Right ventricle myocardium inferior (tissue), 1 donor: ENCODE results near the gene KLK14. TPM values are rescaled to one million over a fixed set of nuclear protein-coding genes. Genes with fewer than 3 reads are reported as not detected.

Experiments used
- ATAC-seq: fragments of 200-7000 bp; cut with Tn5 transposase; one replicate; pipeline ENCODE4 v1.9.1; 2020; ENCODE audit warnings: mild to moderate bottlenecking, moderate library complexity
- DNase-seq: peaks from one replicate; pipeline ENCODE4 v3.0.0; 2021; ENCODE audit errors: missing footprints
- intact Hi-C: fragments of 100-400 bp; cut with DNase I; formaldehyde crosslinking; loops from one replicate; pipeline ENCODE4 v1.11.0; 2022
- total RNA-seq: library from RNA; stranded (reverse); fragmentation: NEBNext Ultra II Directional; extraction: Animal tissue kit (Norgen Biotek cat#: 25700); gene quantifications from one replicate; pipeline ENCODE4 v1.2.1, GENCODE V29; 2021
- donor health status: DM: no; HTN: yes; CAD: no; lungs with severe emphysema.

KLK14 gene
- total RNA-seq, 1 donor from 2014 or later = 2.8 TPM

DNA sequence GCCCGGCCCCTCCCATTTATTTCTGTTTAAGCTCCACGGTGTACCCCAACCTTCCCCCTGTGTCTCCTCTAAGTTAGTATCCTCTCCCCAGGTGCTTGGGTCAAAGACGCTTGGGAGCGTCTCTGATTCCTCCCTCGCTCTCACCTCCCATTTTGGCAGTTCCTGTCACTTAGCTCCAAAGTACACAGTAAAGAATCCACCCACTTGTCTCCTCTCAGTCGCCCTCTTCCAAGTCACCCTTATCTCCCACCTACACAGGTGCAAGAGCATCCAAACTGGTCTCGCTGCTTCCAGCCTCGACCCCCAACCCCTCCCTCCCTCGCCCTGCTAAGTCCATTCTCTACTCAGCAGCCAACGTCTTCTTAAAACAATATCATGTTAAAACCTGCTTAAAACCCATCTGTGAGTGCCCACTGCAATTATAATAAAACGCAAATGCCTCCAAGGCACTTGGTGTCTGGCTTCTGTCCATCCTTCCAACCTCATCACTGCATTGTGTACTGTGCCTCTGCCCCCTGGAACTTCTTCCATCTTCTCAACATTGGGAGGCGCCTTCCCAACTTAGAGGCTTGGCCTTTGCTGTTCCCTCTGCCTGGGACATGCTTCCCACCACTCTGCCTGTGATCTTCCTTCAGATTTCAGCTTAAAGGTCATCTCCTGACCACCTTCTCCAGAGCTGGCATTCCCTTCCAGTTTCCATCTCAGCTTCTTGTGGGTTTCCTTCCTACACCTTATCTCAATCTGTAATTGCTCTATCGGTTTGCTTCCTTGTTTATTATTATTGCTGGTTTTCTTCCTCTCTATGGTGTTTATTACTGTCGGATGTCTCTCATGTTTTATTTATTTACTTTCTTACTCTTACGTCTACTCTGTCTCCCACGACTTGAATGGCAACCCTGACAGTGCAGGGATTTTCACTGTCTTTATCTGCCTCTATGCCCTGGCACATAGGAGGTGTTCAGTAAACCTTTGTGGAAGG, 9.5 kb upstream of the KLK14 start:
- DNase-seq (no peak), ATAC-seq (no peak)
- intact Hi-C loops = loop anchor here (5.0 kb wide), 1 partner anchor 160 kb away; no protein-coding TSS in a partner anchor

DNA sequence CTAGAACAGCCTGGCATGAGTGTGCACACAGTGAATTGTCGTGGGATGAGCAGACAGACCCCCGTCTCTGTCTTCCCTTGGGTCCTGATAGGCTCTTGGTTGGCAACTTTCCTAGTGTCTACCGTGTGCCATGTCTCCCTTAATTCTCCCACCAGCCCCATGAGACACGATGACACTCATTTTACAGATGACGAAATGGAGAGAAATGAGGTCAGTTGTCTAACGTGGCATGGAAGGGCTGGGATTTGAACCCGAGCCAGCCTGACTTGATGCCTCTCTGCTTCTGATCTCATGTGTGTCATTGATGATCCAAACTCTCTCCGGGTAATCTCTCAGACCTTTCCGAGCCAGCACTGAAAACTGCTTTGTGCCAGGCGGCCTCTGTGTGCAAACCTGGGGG, 8.4 kb upstream of the KLK14 start:
- DNase-seq (no peak), ATAC-seq (no peak)
- intact Hi-C loops = loop anchor here (5.0 kb wide), 1 partner anchor 159 kb away; no protein-coding TSS in a partner anchor

DNA sequence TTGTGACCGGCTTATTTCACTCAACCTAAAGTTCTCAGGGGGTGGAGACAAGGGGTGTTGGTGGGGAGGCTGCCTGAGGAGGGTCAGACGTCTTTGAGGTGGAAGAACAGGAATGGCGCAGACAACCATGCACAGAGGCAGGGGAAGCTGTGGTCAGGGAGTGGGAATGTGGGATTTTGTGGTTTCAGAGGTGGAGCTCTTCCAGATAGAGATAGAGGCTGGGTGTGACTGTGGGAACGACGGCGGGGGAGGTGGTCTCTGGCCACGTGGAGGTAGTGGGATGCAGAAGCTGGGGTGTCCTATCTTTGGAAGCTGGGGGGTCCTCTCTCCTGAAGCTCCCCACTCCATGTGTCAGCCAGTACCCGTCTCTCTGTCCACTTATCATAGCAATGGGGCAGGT, 7.8 kb upstream of the KLK14 start:
- intact Hi-C loops = loop anchor here (5.0 kb wide), 1 partner anchor 158 kb away; no protein-coding TSS in a partner anchor
- ATAC-seq (no peak), DNase-seq (no peak)

DNA sequence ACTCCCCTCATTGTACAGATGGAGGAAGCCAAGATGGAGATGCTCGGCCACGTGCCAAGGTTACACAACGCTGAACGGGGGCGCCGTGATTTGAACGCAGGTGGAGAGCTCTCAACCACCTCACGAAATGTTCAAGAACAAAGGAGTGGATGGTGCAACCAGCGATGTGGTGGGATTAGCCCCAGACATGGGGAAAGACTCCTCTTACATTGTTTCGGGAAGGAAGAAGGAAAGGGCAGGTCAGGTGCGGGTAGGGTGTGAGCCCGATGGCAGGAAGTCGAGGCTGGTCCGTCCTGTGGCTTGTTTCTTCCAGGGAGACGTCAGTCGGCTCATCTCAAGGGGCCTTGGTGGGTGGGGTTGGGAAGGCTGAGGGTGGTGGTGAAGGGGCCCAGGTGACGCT, 7.1 kb upstream of the KLK14 start:
- ATAC-seq (no peak), DNase-seq (no peak)
- intact Hi-C loops = loop anchor here (5.0 kb wide), 1 partner anchor 157 kb away; no protein-coding TSS in a partner anchor

DNA sequence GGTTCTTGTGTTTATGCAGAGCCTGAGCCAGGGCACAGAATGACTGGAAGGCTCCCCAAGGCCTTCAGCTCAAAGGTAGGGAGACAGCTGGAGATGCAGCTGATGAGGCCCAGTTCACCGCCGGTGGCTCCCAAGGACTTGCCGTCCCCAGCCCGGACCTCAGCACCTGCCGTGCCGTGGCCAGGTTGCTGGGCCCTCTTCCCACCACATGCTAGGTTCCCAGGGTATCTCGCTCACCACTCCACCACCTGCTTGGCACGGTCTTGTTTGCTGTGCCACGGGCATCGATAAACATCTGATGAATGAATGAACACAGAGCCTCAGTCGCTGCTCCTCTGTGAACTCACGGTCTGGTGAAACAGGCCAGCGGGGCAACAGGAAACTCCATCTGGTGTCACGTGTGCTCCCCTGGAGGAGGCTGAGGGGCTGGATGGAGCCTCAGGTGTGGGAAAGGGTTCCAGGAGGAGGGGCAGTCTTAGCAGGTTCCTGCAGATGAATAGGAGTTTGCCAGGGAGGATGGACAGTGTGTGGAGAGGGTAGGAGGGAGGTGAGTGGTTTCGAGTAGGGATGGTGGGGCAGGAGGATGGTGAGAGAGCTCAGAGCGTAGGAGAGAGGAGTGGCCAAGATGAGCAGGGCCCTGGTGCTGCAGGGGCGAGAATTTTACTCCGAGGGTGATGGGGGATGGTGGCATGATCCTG, 3.6 kb upstream of the KLK14 start:
- intact Hi-C loops = no loop called here
- ATAC-seq (no peak), DNase-seq (no peak)

DNA sequence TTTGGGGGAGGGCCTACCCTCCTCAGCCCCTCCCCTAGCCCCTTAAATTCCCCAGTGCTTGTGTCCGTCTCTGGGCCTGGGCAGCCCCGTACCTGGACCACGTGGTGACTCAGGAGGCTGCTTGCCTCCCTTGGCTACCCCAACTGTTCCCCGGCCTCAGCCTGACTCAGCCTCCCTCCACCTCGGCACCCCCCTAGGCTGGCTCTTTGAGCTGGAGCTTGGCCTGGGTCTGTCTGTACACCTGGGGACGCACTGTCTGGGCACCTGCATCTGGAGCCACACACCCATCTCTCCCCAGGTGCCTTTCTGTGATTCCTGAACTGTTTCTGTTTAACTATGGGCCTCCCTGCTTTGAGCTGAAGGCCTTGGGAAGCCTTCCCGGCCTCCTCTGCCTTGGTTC, 1.8 kb upstream of the KLK14 start:
- no peak for DNase-seq
- intact Hi-C loops = no loop called here
- no peak for ATAC-seq

DNA sequence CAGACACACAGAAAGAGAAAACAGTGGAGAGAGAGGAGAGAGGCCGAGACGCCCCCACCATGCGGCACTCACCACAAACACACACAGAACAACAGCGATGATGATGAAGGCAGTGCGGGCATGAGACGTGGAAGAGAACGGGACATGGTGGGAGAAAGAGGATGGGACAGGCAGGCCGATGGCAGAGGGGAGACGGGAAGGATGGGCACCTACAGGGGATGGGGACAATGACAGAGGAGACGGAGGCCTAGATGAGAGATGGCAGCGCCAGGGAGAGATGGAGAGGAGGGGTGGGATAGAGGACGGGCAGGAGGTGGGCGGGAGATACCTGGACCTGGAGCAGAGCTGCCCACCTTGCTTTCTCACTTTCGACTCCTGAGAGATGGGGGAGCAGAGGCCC, 1.1 kb upstream of the KLK14 start:
- DNase-seq = no peak
- intact Hi-C loops = no loop called here
- no peak for ATAC-seq

DNA sequence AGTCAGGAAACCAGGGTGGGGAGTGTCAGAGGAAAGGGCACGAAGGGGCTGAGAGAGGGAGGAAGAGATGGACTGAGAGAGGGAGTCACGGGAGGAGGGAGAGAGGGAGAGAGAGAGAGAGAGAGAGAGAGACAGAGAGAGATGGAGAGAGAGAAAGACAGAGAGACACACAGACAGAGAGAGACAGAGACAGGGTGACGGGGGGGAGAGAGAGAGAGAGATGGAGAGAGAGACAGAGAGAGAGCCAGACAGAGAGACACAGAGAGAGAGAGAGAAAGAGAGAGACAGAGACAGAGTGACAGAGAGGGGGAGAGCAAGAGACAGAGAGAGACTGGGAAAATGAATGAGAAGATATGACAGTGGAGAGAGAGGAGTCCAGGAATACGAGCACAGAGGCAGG, 494 bp upstream of the KLK14 start:
- DNase-seq (no peak), ATAC-seq (no peak)
- intact Hi-C loops = no loop called here

DNA sequence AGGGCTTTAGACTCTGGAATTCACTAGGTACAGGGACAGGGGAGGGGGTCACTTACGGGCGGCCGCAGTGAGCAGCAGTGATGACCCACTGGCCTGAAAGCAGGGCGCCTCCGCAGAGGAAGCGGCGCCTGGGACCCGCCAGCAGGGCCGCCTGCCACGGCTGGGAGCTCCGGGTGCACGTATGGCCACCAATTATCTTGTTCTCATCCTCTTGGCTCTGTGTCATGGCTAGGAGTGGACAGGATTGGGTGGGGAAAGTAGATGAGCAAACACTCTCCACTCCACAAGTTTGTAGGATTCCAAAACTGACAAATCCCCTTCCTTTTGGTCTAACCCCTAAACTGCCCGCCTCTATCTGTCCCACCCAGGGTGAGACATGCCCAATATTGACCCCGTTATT, 1.2 kb downstream of the KLK14 start:
- intact Hi-C loops = no loop called here
- no peak for DNase-seq
- no peak for ATAC-seq

DNA sequence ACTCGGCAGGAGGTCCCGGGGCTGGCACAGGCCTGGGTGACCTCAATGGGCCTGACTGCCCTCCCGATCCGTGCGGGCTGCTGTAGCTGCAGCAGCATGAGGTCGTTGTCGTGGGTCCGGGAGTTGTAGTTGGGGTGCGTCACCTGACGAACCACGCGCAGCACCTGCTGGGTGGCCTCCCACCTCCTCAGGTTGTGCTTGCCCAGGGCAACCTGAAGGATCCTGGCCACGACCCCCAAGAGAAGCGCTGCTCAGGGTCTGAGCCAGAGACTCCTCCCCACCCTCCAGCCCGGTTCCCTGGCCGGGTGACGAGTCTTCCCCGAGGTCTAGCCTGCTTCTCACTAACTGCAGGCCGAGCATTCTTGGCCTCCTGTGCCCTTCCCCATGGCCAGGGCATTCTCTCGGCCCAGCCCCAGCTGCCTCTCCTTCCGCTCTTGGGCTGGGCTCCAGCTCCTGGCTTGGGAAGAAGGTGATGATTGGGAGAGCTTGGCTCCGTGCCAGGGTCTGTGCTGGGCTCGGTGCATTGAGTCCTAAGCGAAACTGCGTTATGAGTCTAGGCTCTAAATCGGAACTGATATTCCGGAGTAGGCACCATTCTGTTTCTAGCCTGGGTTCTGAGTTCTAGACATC, 3.1 kb downstream of the KLK14 start:
- intact Hi-C loops = no loop called here
- peak; percentile 82 for ATAC-seq

DNA sequence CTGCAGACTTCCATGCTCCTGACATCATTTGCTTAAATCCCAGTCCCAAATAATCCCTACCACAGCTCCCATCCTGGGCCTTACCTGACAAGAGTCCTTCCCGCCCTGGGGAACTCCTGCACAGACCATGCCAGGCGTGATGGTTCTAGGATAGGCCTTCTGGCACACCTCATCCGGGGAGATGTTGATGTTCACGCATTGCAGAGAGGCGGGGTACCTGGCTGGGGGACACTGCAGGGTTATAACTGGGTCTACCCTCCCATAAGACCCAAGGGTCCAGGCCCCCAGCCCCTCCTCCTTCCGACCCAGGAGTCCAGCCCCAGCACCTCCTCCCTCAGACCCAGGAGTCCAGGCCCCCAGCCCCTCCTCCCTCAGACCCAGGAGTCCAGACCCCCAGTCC, 4.0 kb downstream of the KLK14 start:
- DNase-seq = no peak
- intact Hi-C loops = no loop called here
- no peak for ATAC-seq

More for the DNA sequence above, 3.1 kb downstream of the KLK14 start:
- peak; percentile 86 for DNase-seq

DNA sequence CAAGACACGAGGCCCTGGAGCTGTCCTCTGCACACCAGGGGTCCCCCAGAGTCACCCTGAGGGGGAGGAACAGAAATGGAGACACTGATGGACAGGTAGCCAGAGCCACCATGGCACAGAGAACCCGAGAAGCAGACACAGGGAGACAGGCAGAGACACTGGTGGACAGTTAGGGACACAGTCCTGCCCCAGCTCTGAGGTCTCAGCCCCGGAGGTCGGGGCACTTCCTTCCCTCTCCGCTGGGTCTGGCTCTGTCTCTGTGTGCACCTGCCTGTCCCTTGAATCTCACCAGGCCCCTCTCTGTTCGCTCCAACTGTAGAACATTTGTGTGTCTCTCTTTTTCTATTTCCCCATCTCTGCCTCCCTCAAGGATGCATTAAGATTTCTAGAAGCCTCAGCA, 4.6 kb downstream of the KLK14 start:
- ATAC-seq = no peak
- intact Hi-C loops = no loop called here
- no peak for DNase-seq

DNA sequence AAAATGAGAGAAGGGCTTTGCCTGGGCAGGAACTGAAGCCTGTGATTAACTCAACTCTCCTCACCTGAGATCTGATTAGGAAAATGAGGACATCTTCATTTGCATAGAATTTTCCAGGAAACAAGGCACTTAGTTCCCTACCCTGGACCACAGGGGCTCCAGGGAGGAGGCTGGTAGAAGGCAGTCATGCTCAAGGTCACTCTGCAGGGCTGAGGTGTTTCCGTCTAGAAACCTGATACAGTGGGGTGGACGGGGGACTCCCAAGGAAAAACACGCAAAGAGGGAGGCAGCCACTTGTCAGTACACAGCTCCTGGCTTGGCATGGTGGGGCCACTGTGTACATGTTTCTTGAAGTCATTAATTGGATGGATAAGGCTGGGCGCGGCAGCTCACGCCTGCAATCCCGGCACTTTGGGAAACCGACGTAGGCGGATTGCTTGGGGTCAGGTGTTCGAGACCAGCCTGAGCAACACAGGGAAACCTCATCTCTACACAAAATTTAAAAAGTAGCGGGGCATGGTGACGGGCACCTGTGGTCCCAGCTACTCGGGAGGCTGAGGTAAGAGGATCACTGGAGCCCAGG, 6.0 kb downstream of the KLK14 start:
- no peak for DNase-seq
- intact Hi-C loops = no loop called here
- no peak for ATAC-seq

DNA sequence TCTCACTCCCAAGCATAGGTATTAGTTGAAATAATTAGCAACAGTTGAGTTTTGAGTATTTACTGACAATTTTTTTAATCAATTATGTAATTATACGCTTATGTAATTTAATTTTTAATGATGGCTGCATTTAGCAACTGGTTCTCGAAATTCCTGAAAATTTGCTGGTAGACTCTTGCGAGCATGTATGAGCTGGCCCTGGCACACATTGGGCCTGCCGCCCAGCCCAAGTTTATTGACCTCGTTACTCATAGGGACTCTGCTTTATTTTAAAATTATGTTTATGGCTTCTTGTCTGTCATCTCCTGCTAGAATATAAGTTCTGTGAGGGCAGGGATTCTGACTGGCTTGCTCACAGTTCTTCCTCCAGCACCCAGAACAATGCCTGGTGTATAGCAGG, 6.7 kb downstream of the KLK14 start:
- DNase-seq = no peak
- no peak for ATAC-seq
- intact Hi-C loops = no loop called here

DNA sequence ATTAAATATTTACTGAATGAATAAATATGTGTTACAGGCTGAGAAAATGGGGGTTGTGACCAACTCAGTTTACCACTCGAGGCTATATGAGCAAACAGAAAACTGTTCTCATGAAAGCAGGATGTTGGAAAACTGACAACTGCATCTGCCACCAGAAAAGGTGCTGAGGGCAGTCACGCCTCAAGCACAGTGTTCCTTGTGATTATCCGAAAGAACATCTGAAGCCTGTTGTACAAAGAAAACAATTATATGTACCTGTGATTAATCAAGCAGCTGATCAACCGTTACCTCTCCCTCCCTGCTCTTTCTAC, 11.6 kb downstream of the KLK14 start:
- intact Hi-C loops = no loop called here
- DNase-seq = no peak
- ATAC-seq = no peak

DNA sequence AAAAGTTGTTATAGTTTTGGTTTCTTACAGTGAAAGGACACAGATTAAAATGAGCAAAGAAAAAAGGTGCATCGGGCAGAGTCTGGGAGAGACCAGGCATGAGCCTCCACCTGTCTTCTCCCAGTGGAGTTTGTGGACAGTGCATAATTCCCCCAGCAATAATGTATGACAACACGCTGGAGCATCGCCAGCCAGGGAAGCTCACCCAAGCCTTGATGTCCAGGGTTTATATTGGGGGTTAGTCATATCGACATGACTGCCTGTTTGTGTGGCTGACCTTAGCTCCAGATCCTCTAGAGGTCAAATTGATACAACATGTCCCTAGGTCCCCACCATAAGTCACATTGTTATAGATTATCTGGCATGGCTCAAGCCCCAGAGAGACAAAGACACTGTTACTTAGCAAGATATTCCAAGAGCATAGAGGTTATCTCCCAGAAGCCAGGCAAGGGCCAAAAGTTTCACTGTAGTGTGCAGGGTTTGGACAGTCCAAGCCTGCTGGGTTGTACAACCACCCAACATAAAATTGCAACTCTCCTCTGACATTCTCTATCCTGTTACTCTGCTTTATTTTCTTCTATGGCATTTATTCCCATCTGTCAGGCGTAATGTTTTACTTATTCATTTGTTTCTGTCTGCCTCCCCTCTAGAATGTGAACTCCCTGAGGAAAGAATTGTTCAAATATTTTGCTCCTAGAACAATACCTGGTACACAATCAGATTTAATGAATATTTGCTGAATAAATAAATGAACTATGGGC, 12.2 kb downstream of the KLK14 start:
- DNase-seq (no peak), ATAC-seq (no peak)
- intact Hi-C loops = no loop called here

DNA sequence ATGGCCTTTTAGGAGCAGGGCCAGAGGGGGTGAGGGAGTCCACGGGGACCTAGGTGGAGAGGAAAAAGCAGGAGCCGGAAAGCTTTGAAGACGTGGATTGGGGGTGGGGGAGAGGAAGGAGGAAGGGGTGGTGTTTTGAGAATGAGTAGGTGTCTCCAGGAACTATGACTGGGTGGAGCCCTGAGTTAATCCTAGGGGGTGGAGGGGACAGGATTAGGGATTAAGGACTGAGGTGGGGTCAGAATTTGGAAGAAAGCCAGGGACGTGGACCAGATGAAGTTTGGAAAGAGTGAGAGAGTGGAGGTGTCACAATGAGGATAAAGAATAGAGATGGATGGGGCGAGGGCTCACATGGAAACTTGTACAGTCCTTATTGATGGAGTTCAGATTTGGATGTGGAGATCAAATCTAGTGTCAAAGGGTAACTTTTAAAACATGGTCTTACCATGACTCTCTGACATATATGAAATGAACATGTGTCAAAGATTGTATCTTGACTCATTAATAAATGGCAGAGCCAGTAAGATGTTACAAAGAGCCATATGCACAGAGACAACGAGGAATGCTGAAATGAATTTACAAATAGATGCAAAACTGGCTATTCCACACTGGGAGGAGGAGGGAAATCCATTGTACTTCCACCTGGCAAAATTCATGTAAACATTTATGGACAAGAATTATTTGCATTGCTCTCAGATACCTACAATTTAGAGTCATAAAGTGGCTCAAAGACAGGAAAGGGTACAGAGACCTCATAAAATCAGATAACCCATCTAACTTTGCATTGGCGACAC, 16.1 kb downstream of the KLK14 start:
- DNase-seq = no peak
- intact Hi-C loops = no loop called here
- ATAC-seq = no peak
